ENCODE results near the gene CCDC106.

GRCh38 chr19:55686311-55687050 lies 38.5 kb downstream of the CCDC106 start:
- TF ChIP-seq ZNF514 (tag by site-specific recombination; IDR thresholded peaks at IDR 0.05) (no peak), CTCF (tag by site-specific recombination; IDR thresholded peaks at IDR 0.05) (no peak), ZNF354C (tag by site-specific recombination; IDR thresholded peaks at IDR 0.05; ENCODE audit: borderline replicate concordance, low read depth) (no peak), ZNF76 (tag by site-specific recombination; IDR thresholded peaks at IDR 0.05; ENCODE audit: borderline replicate concordance, low read depth) (no peak), ZNF274 (IDR thresholded peaks at IDR 0.05; ENCODE audit: low read length) (no peak), ZNF274 (tag by site-specific recombination; IDR thresholded peaks at IDR 0.05; ENCODE audit: borderline replicate concordance) (no peak), ZNF664 (tag by site-specific recombination; IDR thresholded peaks at IDR 0.05) (no peak), ZNF423 (tag by site-specific recombination; IDR thresholded peaks at IDR 0.05) (no peak), ZNF292 (tag by site-specific recombination; IDR thresholded peaks at IDR 0.05; ENCODE audit: borderline replicate concordance, low read depth) (no peak), ZIC2 (tag by site-specific recombination; IDR thresholded peaks at IDR 0.05) (no peak), KLF10 (tag by site-specific recombination; IDR thresholded peaks at IDR 0.05) (no peak), ZSCAN16 (tag by site-specific recombination; IDR thresholded peaks at IDR 0.05) (no peak), ZBTB7A (tag by site-specific recombination; IDR thresholded peaks at IDR 0.05; ENCODE audit: low read depth) (no peak)
